ENCODE results near the gene ADAM12. TPM values are rescaled to one million over a fixed set of nuclear protein-coding genes. Genes with fewer than 3 reads are reported as not detected.

The ADAM12 gene
- total RNA-seq, 4 donors from 2014 or later = under 0.01 to 1.3 (median 1.0) TPM

- H3K4me3 ChIP-seq = no peak overlapping the region
- intact Hi-C loops (cut with DNase I) = no loop called here
Measured at GRCh38 chr10:126186766-126187165, 201.5 kb downstream of the ADAM12 start.

GRCh38 chr10:126185676-126186447 is 202.4 kb downstream of the ADAM12 start:
- intact Hi-C loops (cut with DNase I) = no loop called here
- Histone ChIP-seq H3K4me3 (no peak overlapping the region), H3K27ac (replicated peaks in 1 of 4) (no peak overlapping the region), H3K4me1 (no peaks in the 10 kb centered on the region), H3K27me3 (peaks cover 0 to 9% (median 2%) of the 10 kb centered on the region in 4 donors), H3K36me3 (no peaks in the 10 kb centered on the region), H3K9me3 (no peaks in the 10 kb centered on the region)
- TF ChIP-seq POLR2AphosphoS5 (IDR thresholded peaks at IDR 0.05) (no peak), CTCF (IDR thresholded peaks at IDR 0.05) (no peak), POLR2A (IDR thresholded peaks at IDR 0.05; ENCODE audit: low read depth) (no peak), EP300 (IDR thresholded peaks at IDR 0.05) (no peak)
- whole genome bisulfite sequencing = 81% methylated on average over 10 of the region's 10 CpGs
- DNase-seq (ENCODE audit: extremely low spot score) = no peak

More at GRCh38 chr10:126186766-126187165, 201.5 kb downstream of the ADAM12 start:
- Histone ChIP-seq H3K4me1 (no peaks in the 10 kb centered on the region), H3K9me3 (no peaks in the 10 kb centered on the region), H3K27ac (replicated peaks in 1 of 4) (no peak overlapping the region), H3K27me3 (peaks cover 0 to 9% (median 2%) of the 10 kb centered on the region in 4 donors), H3K36me3 (no peaks in the 10 kb centered on the region)
- TF ChIP-seq POLR2A (IDR thresholded peaks at IDR 0.05; ENCODE audit: low read depth) (no peak), CTCF (IDR thresholded peaks at IDR 0.05) (no peak), POLR2AphosphoS5 (IDR thresholded peaks at IDR 0.05) (no peak), EP300 (IDR thresholded peaks at IDR 0.05) (no peak)
- no peak for DNase-seq (ENCODE audit: extremely low spot score)
- WGBS = 75% methylated on average over 5 of the region's 5 CpGs

- no peak for DNase-seq (ENCODE audit: extremely low spot score)
- Histone ChIP-seq H3K27ac (replicated peaks in 1 of 4) (no peak overlapping the region), H3K4me3 (no peak overlapping the region), H3K36me3 (no peaks in the 10 kb centered on the region), H3K4me1 (no peaks in the 10 kb centered on the region), H3K27me3 (peaks cover 0 to 3% (median 0%) of the 10 kb centered on the region in 4 donors), H3K9me3 (no peaks in the 10 kb centered on the region)
- intact Hi-C loops (cut with DNase I) = no loop called here
- TF ChIP-seq POLR2AphosphoS5 (IDR thresholded peaks at IDR 0.05) (no peak), EP300 (IDR thresholded peaks at IDR 0.05) (no peak), POLR2A (IDR thresholded peaks at IDR 0.05; ENCODE audit: low read depth) (no peak), CTCF (IDR thresholded peaks at IDR 0.05) (no peak)
- 69% methylated on average over 6 of the region's 6 CpGs for WGBS
Measured at GRCh38 chr10:126181626-126182025, 206.7 kb downstream of the ADAM12 start.

- H3K27ac ChIP-seq (replicated peaks in 1 of 4) = no peak overlapping the region
- TF ChIP-seq EP300 (IDR thresholded peaks at IDR 0.05) = no peak
- H3K27me3 ChIP-seq = no peaks in the 10 kb centered on the region
- no peaks in the 10 kb centered on the region for H3K4me1 ChIP-seq
- 77% methylated on average over 7 of the region's 7 CpGs for WGBS
- no peak overlapping the region for H3K4me3 ChIP-seq
- DNase-seq (ENCODE audit: extremely low spot score) = no peak
- H3K36me3 ChIP-seq = no peaks in the 10 kb centered on the region
- intact Hi-C loops (cut with DNase I) = no loop called here
- H3K9me3 ChIP-seq = no peaks in the 10 kb centered on the region
Measured at GRCh38 chr10:126179637-126180036, 208.6 kb downstream of the ADAM12 start.

- H3K27ac ChIP-seq (replicated peaks in 1 of 4) = no peak overlapping the region
- WGBS = 82% methylated on average over 7 of the region's 7 CpGs
Measured at GRCh38 chr10:126177417-126178030, 210.8 kb downstream of the ADAM12 start.

More at GRCh38 chr10:126177417-126178030, 210.8 kb downstream of the ADAM12 start:
- Histone ChIP-seq H3K4me1 (no peaks in the 10 kb centered on the region), H3K27me3 (no peaks in the 10 kb centered on the region), H3K9me3 (no peaks in the 10 kb centered on the region), H3K4me3 (no peak overlapping the region), H3K36me3 (no peaks in the 10 kb centered on the region)
- no peak for TF ChIP-seq EP300 (IDR thresholded peaks at IDR 0.05)
- no peak for TF ChIP-seq POLR2AphosphoS5 (IDR thresholded peaks at IDR 0.05)
- no peak for TF ChIP-seq POLR2A (IDR thresholded peaks at IDR 0.05; ENCODE audit: low read depth)
- TF ChIP-seq CTCF (IDR thresholded peaks at IDR 0.05) = no peak
- DNase-seq (ENCODE audit: extremely low spot score) = no peak
- intact Hi-C loops (cut with DNase I) = no loop called here
